ENCODE data around the gene LMNTD1.
A peak's percentile ranks its signal among the peaks of the same experiment; 100 is the strongest.
"Not testable (repeated sequence)": the region's sequence is repeated elsewhere in the genome, so short reads cannot be mapped to it uniquely, and the experiment has no call there.

LMNTD1 gene

GRCh38 chr12:25436206-25437030 lies 116.7 kb downstream of the LMNTD1 start:
- no peak overlapping the region for H3K27ac ChIP-seq
- no peak for DNase-seq (ENCODE audit: low read depth, low spot score)

- DNase-seq (ENCODE audit: low read depth, low spot score): no peak
- no peak overlapping the region for H3K27ac ChIP-seq
Observed at GRCh38 chr12:25435431-25435830, 117.7 kb downstream of the LMNTD1 start.

- no peak overlapping the region for H3K27ac ChIP-seq
- DNase-seq (ENCODE audit: low read depth, low spot score): no peak
Observed at GRCh38 chr12:25434515-25434914, 118.6 kb downstream of the LMNTD1 start.

- H3K27ac ChIP-seq: no peak overlapping the region
- DNase-seq (ENCODE audit: low read depth, low spot score): no peak
Observed at GRCh38 chr12:25433581-25434325, 119.3 kb downstream of the LMNTD1 start.

GRCh38 chr12:25433024-25433423 lies 120.1 kb downstream of the LMNTD1 start:
- no peak overlapping the region for H3K27ac ChIP-seq
- DNase-seq (ENCODE audit: low read depth, low spot score): no peak

- peak; percentile 8 for DNase-seq (ENCODE audit: low read depth, low spot score)
- H3K27ac ChIP-seq: peak overlapping the region; percentile 45
Observed at GRCh38 chr12:25427337-25428249, 125.5 kb downstream of the LMNTD1 start.

- peak overlapping the region; percentile 45 for H3K27ac ChIP-seq
Observed at GRCh38 chr12:25426821-25427220, 126.3 kb downstream of the LMNTD1 start.

More at GRCh38 chr12:25426821-25427220, 126.3 kb downstream of the LMNTD1 start:
- not testable (repeated sequence) for DNase-seq (ENCODE audit: low read depth, low spot score)
